Measurements from ENCODE around the gene C4orf50.

DNA sequence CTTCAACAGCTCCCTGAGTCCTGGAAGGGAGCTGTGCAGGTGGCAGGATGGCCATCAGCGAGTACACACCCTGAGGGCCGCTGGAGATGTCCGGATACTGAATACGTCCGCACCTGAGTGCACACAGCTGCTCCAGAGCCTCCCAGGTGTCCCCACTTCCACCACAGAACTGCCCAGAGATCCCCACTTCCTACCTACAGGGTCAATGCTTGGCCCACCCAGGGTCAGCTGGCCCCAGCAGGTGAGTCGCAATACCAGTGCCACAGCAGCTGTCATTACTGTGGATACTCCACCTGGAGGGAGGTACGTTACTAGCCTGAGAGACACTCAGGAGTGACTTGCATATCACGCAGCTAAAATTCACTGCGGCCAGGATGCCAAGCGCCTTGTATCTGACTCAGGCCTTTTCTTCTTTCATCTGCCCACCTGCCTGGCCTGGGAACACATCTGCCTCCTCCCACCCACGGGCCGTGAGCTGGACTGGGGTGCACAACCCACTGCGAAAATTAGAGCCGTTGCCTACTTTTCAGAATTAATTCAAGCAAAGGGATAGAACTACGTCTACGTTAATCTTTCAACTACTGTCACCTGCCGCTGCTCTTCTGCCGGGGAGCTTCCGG, 9.4 kb downstream of the C4orf50 start:
- TF ChIP-seq, protein P1, sequence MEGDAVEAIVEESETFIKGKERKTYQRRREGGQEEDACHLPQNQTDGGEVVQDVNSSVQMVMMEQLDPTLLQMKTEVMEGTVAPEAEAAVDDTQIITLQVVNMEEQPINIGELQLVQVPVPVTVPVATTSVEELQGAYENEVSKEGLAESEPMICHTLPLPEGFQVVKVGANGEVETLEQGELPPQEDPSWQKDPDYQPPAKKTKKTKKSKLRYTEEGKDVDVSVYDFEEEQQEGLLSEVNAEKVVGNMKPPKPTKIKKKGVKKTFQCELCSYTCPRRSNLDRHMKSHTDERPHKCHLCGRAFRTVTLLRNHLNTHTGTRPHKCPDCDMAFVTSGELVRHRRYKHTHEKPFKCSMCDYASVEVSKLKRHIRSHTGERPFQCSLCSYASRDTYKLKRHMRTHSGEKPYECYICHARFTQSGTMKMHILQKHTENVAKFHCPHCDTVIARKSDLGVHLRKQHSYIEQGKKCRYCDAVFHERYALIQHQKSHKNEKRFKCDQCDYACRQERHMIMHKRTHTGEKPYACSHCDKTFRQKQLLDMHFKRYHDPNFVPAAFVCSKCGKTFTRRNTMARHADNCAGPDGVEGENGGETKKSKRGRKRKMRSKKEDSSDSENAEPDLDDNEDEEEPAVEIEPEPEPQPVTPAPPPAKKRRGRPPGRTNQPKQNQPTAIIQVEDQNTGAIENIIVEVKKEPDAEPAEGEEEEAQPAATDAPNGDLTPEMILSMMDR (IDR thresholded peaks at IDR 0.05) = no peak
- TF ChIP-seq POLR2A (IDR thresholded peaks at IDR 0.05) = no peak
